Measurements from ENCODE around the gene EFEMP1. TPM values are rescaled to one million over a fixed set of nuclear protein-coding genes. Genes with fewer than 3 reads are reported as not detected.

EFEMP1 gene
- 0.08 TPM in 1 of 2 replicates, not detected in the other for total RNA-seq (2014; rRNA removed; shearing (Covaris generic))
- 0.14 and 0.44 TPM in 2 replicates for polyA plus RNA-seq (2015; cell fraction: cytosol; rRNA removed)
- polyA plus RNA-seq (2015; cell fraction: nucleus; rRNA removed) = 1.2 TPM in 1 of 2 replicates, not detected in the other

GRCh38 chr2:55923091-55923981 is at the start of gene EFEMP1:
TSS of gene EFEMP1 (minus strand) at chr2:55923782. CDS start at chr2:55922440, 1,342 bp downstream.
- in situ Hi-C loops (cut with HindIII; ENCODE audit: low pct_unique_long_range_greater_than_20kb, low sequenced_read_pairs) = no loop called here
- DNase-seq (ENCODE audit: low read depth, low spot score) = no peak

GRCh38 chr2:55970500-55970899 is 46.9 kb upstream of the EFEMP1 start:
- DNase-seq (ENCODE audit: low read depth, low spot score) = no peak
- in situ Hi-C loops (cut with HindIII; ENCODE audit: low pct_unique_long_range_greater_than_20kb, low sequenced_read_pairs) = no loop called here

- DNase-seq (ENCODE audit: low read depth, low spot score) = no peak
- in situ Hi-C loops (cut with HindIII; ENCODE audit: low pct_unique_long_range_greater_than_20kb, low sequenced_read_pairs) = no loop called here
Measured at GRCh38 chr2:55968941-55969340, 45.4 kb upstream of the EFEMP1 start.

- no peak for DNase-seq (ENCODE audit: low read depth, low spot score)
- in situ Hi-C loops (cut with HindIII; ENCODE audit: low pct_unique_long_range_greater_than_20kb, low sequenced_read_pairs) = no loop called here
Measured at GRCh38 chr2:55966401-55967118, 43.0 kb upstream of the EFEMP1 start.

GRCh38 chr2:55965966-55966365 is 42.4 kb upstream of the EFEMP1 start:
- DNase-seq (ENCODE audit: low read depth, low spot score) = no peak
- in situ Hi-C loops (cut with HindIII; ENCODE audit: low pct_unique_long_range_greater_than_20kb, low sequenced_read_pairs) = no loop called here

GRCh38 chr2:55965276-55965675 is 41.7 kb upstream of the EFEMP1 start:
- in situ Hi-C loops (cut with HindIII; ENCODE audit: low pct_unique_long_range_greater_than_20kb, low sequenced_read_pairs) = no loop called here
- DNase-seq (ENCODE audit: low read depth, low spot score) = no peak

GRCh38 chr2:55962915-55963314 is 39.3 kb upstream of the EFEMP1 start:
- no peak for DNase-seq (ENCODE audit: low read depth, low spot score)
- in situ Hi-C loops (cut with HindIII; ENCODE audit: low pct_unique_long_range_greater_than_20kb, low sequenced_read_pairs) = no loop called here

GRCh38 chr2:55961318-55961911 is 37.8 kb upstream of the EFEMP1 start:
- DNase-seq (ENCODE audit: low read depth, low spot score) = peak; percentile 68
- in situ Hi-C loops (cut with HindIII; ENCODE audit: low pct_unique_long_range_greater_than_20kb, low sequenced_read_pairs) = no loop called here

- in situ Hi-C loops (cut with HindIII; ENCODE audit: low pct_unique_long_range_greater_than_20kb, low sequenced_read_pairs) = no loop called here
- DNase-seq (ENCODE audit: low read depth, low spot score) = no peak
Measured at GRCh38 chr2:55958756-55959155, 35.2 kb upstream of the EFEMP1 start.

- in situ Hi-C loops (cut with HindIII; ENCODE audit: low pct_unique_long_range_greater_than_20kb, low sequenced_read_pairs) = no loop called here
- no peak for DNase-seq (ENCODE audit: low read depth, low spot score)
Measured at GRCh38 chr2:55957142-55957541, 33.6 kb upstream of the EFEMP1 start.

- in situ Hi-C loops (cut with HindIII; ENCODE audit: low pct_unique_long_range_greater_than_20kb, low sequenced_read_pairs) = no loop called here
- no peak for DNase-seq (ENCODE audit: low read depth, low spot score)
Measured at GRCh38 chr2:55954306-55955035, 30.9 kb upstream of the EFEMP1 start.

- no peak for DNase-seq (ENCODE audit: low read depth, low spot score)
- in situ Hi-C loops (cut with HindIII; ENCODE audit: low pct_unique_long_range_greater_than_20kb, low sequenced_read_pairs) = no loop called here
Measured at GRCh38 chr2:55952415-55952814, 28.8 kb upstream of the EFEMP1 start.

GRCh38 chr2:55951533-55951932 is 28.0 kb upstream of the EFEMP1 start:
- no peak for DNase-seq (ENCODE audit: low read depth, low spot score)
- in situ Hi-C loops (cut with HindIII; ENCODE audit: low pct_unique_long_range_greater_than_20kb, low sequenced_read_pairs) = no loop called here

GRCh38 chr2:55949613-55950012 is 26.0 kb upstream of the EFEMP1 start:
- DNase-seq (ENCODE audit: low read depth, low spot score) = no peak
- in situ Hi-C loops (cut with HindIII; ENCODE audit: low pct_unique_long_range_greater_than_20kb, low sequenced_read_pairs) = no loop called here

GRCh38 chr2:55949211-55949610 is 25.6 kb upstream of the EFEMP1 start:
- no peak for DNase-seq (ENCODE audit: low read depth, low spot score)
- in situ Hi-C loops (cut with HindIII; ENCODE audit: low pct_unique_long_range_greater_than_20kb, low sequenced_read_pairs) = no loop called here

GRCh38 chr2:55948176-55948923 is 24.8 kb upstream of the EFEMP1 start:
- in situ Hi-C loops (cut with HindIII; ENCODE audit: low pct_unique_long_range_greater_than_20kb, low sequenced_read_pairs) = no loop called here
- DNase-seq (ENCODE audit: low read depth, low spot score) = no peak

- no peak for DNase-seq (ENCODE audit: low read depth, low spot score)
- in situ Hi-C loops (cut with HindIII; ENCODE audit: low pct_unique_long_range_greater_than_20kb, low sequenced_read_pairs) = no loop called here
Measured at GRCh38 chr2:55947752-55948151, 24.2 kb upstream of the EFEMP1 start.
